PC-3 (cell line): Measurements from ENCODE around the gene ADAMTS16.

Source experiments
- CTCF ChIP-seq: fragments of 300-600 bp; sonication (generic); conservative IDR thresholded peaks from 2 replicates; pipeline ENCODE4 v1.5.1; 2017; ENCODE audit warnings: antibody characterized with exemption, low read depth, mild to moderate bottlenecking, low read length
- EZH2phosphoT487 ChIP-seq: fragments of 300-600 bp; sonication (generic); IDR thresholded peaks from 2 replicates; pipeline ENCODE4 v1.6.1; 2018; ENCODE audit warnings: mild to moderate bottlenecking, antibody characterized with exemption, low read length, borderline replicate concordance

GRCh38 chr5:5124231-5124630, 15.9 kb upstream of the ADAMTS16 start:
- TF ChIP-seq CTCF, result no peak
- no peak for TF ChIP-seq EZH2phosphoT487
